ENCODE measurements around the gene CEACAM4. TPM values are rescaled to one million over a fixed set of nuclear protein-coding genes. Genes with fewer than 3 reads are reported as not detected.

The CEACAM4 gene
- total RNA-seq, 1 experiment from 2014 or later = not detected

GRCh38 chr19:41607668-41608067 is 19.2 kb downstream of the CEACAM4 start (continued):
- no peak for TF ChIP-seq ZBTB33 (IDR thresholded peaks at IDR 0.05; ENCODE audit: extremely low read depth, insufficient replicate concordance, low read length)

- DNase-seq (ENCODE audit: low read depth, low spot score) (no peak), ATAC-seq (no peak)
- Histone ChIP-seq H3K9me3 (ENCODE audit: control insufficient read depth in 1 of 2, insufficient read depth in 1 of 2, low read depth in 1 of 2, low read length in 2 of 2) (no peaks in the 10 kb centered on the region), H2AFZ (ENCODE audit: low read depth, low read length, poor library complexity, severe bottlenecking) (no peak overlapping the region), H3K4me2 (ENCODE audit: low read length) (no peak overlapping the region), H3K9me2 (ENCODE audit: insufficient read depth) (no peaks in the 10 kb centered on the region), H4K20me1 (ENCODE audit: insufficient read depth) (no peaks in the 10 kb centered on the region), H3K9ac (ENCODE audit: low read length) (no peak overlapping the region), H3K79me2 (ENCODE audit: insufficient read depth, low read length) (no peaks in the 10 kb centered on the region), H3K27me3 (ENCODE audit: insufficient read depth, low read length) (peaks cover 97% of the 10 kb centered on the region), H3K4me3 (replicated peaks in 1 of 2; ENCODE audit: low read depth in 1 of 2, low read length in 2 of 2) (no peak overlapping the region), H3K4me1 (ENCODE audit: control insufficient read depth in 1 of 2, insufficient read depth in 2 of 2, low read length in 2 of 2) (no peaks in the 10 kb centered on the region), H3K36me3 (ENCODE audit: control insufficient read depth in 1 of 2, insufficient read depth in 2 of 2, low read length in 2 of 2) (no peaks in the 10 kb centered on the region), H3K27ac (ENCODE audit: low read depth, low read length) (no peak overlapping the region)
- ChIA-PET POLR2A (no interaction called here), RAD21 (ENCODE audit: low non-redundant PET in 1 of 2, low total read pairs in 2 of 2, uncharacterized antibody in 2 of 2, unreplicated experiment in 2 of 2) (no interaction called here), CTCF (no interaction called here)
- no peak for TF ChIP-seq EZH2 (IDR thresholded peaks at IDR 0.05)
- no peak for TF ChIP-seq MAX (IDR thresholded peaks at IDR 0.05)
- no peak for TF ChIP-seq CEBPB (IDR thresholded peaks at IDR 0.05; ENCODE audit: low read depth)
- TF ChIP-seq, protein P1, sequence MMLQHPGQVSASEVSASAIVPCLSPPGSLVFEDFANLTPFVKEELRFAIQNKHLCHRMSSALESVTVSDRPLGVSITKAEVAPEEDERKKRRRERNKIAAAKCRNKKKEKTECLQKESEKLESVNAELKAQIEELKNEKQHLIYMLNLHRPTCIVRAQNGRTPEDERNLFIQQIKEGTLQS (IDR thresholded peaks at IDR 0.05) = no peak
- no peak for TF ChIP-seq FOSL1 (IDR thresholded peaks at IDR 0.05; ENCODE audit: low read depth)
- no peak for TF ChIP-seq JUND (IDR thresholded peaks at IDR 0.05)
- TF ChIP-seq CBX3 (IDR thresholded peaks at IDR 0.05; ENCODE audit: low read depth) = no peak
- TF ChIP-seq SP1 (IDR thresholded peaks at IDR 0.05; ENCODE audit: low read depth) = no peak
- no peak for TF ChIP-seq POLR2AphosphoS5 (IDR thresholded peaks at IDR 0.05; ENCODE audit: low read depth, low read length)
- no peak for TF ChIP-seq RAD21 (IDR thresholded peaks at IDR 0.05; ENCODE audit: low read depth)
- no peak for TF ChIP-seq EGR1 (IDR thresholded peaks at IDR 0.05; ENCODE audit: low read depth)
- TF ChIP-seq ZBTB33 (IDR thresholded peaks at IDR 0.05; ENCODE audit: extremely low read depth, insufficient replicate concordance, low read length) = no peak
- no peak for TF ChIP-seq ZNF274 (IDR thresholded peaks at IDR 0.05; ENCODE audit: low read depth, low read length)
- no peak for TF ChIP-seq TCF7L2 (IDR thresholded peaks at IDR 0.05; ENCODE audit: borderline replicate concordance, extremely low read depth, insufficient read depth, insufficient read length)
- no peak for TF ChIP-seq SRF (IDR thresholded peaks at IDR 0.05; ENCODE audit: low read depth)
- TF ChIP-seq ZFX (IDR thresholded peaks at IDR 0.05) = no peak
- BruUV-seq (replicated peaks) = no TSS peak
- intact Hi-C loops (cut with micrococcal nuclease) = no loop called here
These were observed 20.5 kb downstream of the CEACAM4 start for GRCh38 chr19:41606215-41606837.

Measured in HCT116 (cell line).